ENCODE data around the gene CNBD2. TPM values are rescaled to one million over a fixed set of nuclear protein-coding genes. Genes with fewer than 3 reads are reported as not detected.

CNBD2 gene
- total RNA-seq, 1 donor from 2014 or later = 4.4 TPM

GRCh38 chr20:35979544-35979943 is 11.2 kb downstream of the CNBD2 start:
- no peaks in the 10 kb centered on the region for H4K20me1 ChIP-seq (ENCODE audit: low read depth)
- H3K4me3 ChIP-seq = no peak overlapping the region
- H3K27ac ChIP-seq = no peak overlapping the region
- H3K36me3 ChIP-seq = no peaks in the 10 kb centered on the region
- Mint-ChIP-seq H3K4me3 (no peak overlapping the region), H3K9me3 (no peaks in the 10 kb centered on the region), H3K27me3 (ENCODE audit: insufficient read depth, low read depth) (peaks cover 2% of the 10 kb centered on the region), H3K27ac (no peak overlapping the region), H3K36me3 (no peaks in the 10 kb centered on the region), H3K4me1 (no peaks in the 10 kb centered on the region)
- no peaks in the 10 kb centered on the region for H3K79me2 ChIP-seq (ENCODE audit: low read depth)
- no peaks in the 10 kb centered on the region for H3K27me3 ChIP-seq
- H3K9me3 ChIP-seq (ENCODE audit: low read depth) = no peaks in the 10 kb centered on the region
- H2AFZ ChIP-seq (replicated peaks) = no peak overlapping the region
- no peaks in the 10 kb centered on the region for H3F3A ChIP-seq (ENCODE audit: low read depth)
- TF ChIP-seq EZH2phosphoT487 (IDR thresholded peaks at IDR 0.05) (no peak), CTCF (IDR thresholded peaks at IDR 0.05) (no peak), EZH2 (IDR thresholded peaks at IDR 0.05) (no peak)
- no peak overlapping the region for H3K9ac ChIP-seq
- no peak overlapping the region for H3K4me2 ChIP-seq
- no peak for DNase-seq (ENCODE audit: low spot score)
- H3K4me1 ChIP-seq = no peaks in the 10 kb centered on the region

GRCh38 chr20:35981969-35982368 is 13.6 kb downstream of the CNBD2 start:
- no peaks in the 10 kb centered on the region for H3K36me3 Mint-ChIP-seq
- Histone ChIP-seq H3K4me1 (no peaks in the 10 kb centered on the region), H3K4me3 (no peak overlapping the region), H3F3A (ENCODE audit: low read depth) (no peaks in the 10 kb centered on the region), H3K36me3 (no peaks in the 10 kb centered on the region), H3K4me2 (no peak overlapping the region), H3K27ac (no peak overlapping the region), H4K20me1 (ENCODE audit: low read depth) (no peaks in the 10 kb centered on the region), H3K79me2 (ENCODE audit: low read depth) (no peaks in the 10 kb centered on the region), H3K9ac (no peak overlapping the region), H3K9me3 (ENCODE audit: low read depth) (no peaks in the 10 kb centered on the region), H2AFZ (replicated peaks) (no peak overlapping the region), H3K27me3 (no peaks in the 10 kb centered on the region)
- no peak overlapping the region for H3K27ac Mint-ChIP-seq
- no peak overlapping the region for H3K4me3 Mint-ChIP-seq
- no peaks in the 10 kb centered on the region for H3K4me1 Mint-ChIP-seq
- H3K9me3 Mint-ChIP-seq = no peaks in the 10 kb centered on the region
- no peaks in the 10 kb centered on the region for H3K27me3 Mint-ChIP-seq (ENCODE audit: insufficient read depth, low read depth)
- no peak for DNase-seq (ENCODE audit: low spot score)
- TF ChIP-seq EZH2 (IDR thresholded peaks at IDR 0.05) (no peak), CTCF (IDR thresholded peaks at IDR 0.05) (no peak), EZH2phosphoT487 (IDR thresholded peaks at IDR 0.05) (no peak)

GRCh38 chr20:35984382-35984781 is 16.0 kb downstream of the CNBD2 start:
- Histone ChIP-seq H3K9ac (no peak overlapping the region), H3K36me3 (no peaks in the 10 kb centered on the region), H4K20me1 (ENCODE audit: low read depth) (no peaks in the 10 kb centered on the region), H3K4me2 (no peak overlapping the region), H3K4me1 (no peaks in the 10 kb centered on the region), H3K27ac (no peak overlapping the region), H2AFZ (replicated peaks) (no peak overlapping the region), H3K27me3 (peaks cover 8% of the 10 kb centered on the region), H3K79me2 (ENCODE audit: low read depth) (no peaks in the 10 kb centered on the region), H3K9me3 (ENCODE audit: low read depth) (no peaks in the 10 kb centered on the region), H3F3A (ENCODE audit: low read depth) (no peaks in the 10 kb centered on the region), H3K4me3 (no peak overlapping the region)
- Mint-ChIP-seq H3K27me3 (ENCODE audit: insufficient read depth, low read depth) (no peaks in the 10 kb centered on the region), H3K4me1 (no peaks in the 10 kb centered on the region), H3K27ac (no peak overlapping the region), H3K36me3 (no peaks in the 10 kb centered on the region), H3K4me3 (no peak overlapping the region), H3K9me3 (no peaks in the 10 kb centered on the region)
- TF ChIP-seq CTCF (IDR thresholded peaks at IDR 0.05) (no peak), EZH2phosphoT487 (IDR thresholded peaks at IDR 0.05) (no peak), EZH2 (IDR thresholded peaks at IDR 0.05) (no peak)
- DNase-seq (ENCODE audit: low spot score) = no peak
